Stimulated activated CD8-positive, alpha-beta memory T cell treated with anti-CD3 and anti-CD28 coated beads, Interleukin-4, amount 100 ng/mL, for 24 hours (primary cell): Measurements from ENCODE around the gene SPAG16.
"Not testable (repeated sequence)": the region's sequence is repeated elsewhere in the genome, so short reads cannot be mapped to it uniquely, and the experiment has no call there.

Source experiments
- DNase-seq: peaks from one replicate; pipeline ENCODE4 v3.0.0-alpha.2; 2020; ENCODE audit warnings: low read depth

SPAG16 gene

GRCh38 chr2:213271947-213272346 is 12.3 kb upstream of the SPAG16 start:
- no peak for DNase-seq

DNA sequence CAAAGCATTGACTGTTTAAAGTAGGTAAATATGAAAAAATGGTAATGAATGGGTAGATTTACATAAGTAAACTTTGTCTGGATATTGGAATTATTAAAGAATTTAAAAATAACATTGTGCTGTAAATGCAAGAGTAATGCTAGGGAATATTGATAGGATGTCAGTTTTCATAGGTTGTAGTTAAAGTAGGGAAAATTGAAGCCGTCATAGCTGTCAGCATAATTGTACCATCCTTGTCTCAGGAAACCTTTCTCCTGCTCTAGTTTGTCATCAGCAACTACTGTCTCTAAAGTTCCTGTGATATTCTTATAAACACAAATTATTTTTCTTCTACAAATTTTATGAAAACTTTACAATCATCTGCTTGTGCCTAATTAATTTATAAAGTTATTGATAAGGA is 10.1 kb upstream of the SPAG16 start:
- no peak for DNase-seq

DNA sequence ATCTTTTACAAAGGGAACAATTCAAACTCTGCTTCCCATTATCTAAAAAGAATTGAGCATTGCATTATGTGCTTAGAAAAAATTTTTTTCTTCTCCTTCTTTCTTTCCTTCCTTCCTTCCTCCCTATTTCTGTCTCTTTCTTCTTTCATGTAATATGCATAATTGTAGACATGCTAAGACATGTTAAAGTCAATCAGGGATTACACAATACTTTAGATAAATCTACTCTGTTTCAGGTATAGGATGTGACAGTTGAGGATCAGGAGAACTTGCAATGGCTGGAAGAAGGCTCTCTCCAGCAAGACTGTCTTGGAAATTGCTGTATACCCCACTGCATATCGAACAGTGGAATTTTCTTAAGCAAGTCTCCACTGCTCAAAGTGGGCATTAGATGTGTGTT is 9.0 kb upstream of the SPAG16 start:
- no peak for DNase-seq

DNA sequence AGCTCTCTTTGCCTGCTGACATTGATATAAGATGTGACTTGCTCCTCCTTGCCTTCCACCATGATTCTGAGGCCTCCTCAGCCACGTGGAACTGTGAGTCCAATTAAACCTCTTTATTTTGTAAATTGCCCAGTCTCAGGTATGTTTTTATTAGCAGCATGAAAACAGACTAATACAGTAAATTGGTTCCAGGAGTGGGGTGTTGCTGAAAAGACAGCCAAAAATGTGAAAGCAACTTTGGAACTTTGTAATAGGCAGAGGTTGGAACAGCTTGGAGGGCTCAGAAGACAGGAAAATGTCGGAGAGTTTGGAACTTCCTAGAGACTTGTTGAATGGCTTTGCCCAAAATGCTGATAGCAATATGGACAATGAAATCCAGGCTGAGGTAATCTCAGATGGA is 7.1 kb upstream of the SPAG16 start:
- not testable (repeated sequence) for DNase-seq

DNA sequence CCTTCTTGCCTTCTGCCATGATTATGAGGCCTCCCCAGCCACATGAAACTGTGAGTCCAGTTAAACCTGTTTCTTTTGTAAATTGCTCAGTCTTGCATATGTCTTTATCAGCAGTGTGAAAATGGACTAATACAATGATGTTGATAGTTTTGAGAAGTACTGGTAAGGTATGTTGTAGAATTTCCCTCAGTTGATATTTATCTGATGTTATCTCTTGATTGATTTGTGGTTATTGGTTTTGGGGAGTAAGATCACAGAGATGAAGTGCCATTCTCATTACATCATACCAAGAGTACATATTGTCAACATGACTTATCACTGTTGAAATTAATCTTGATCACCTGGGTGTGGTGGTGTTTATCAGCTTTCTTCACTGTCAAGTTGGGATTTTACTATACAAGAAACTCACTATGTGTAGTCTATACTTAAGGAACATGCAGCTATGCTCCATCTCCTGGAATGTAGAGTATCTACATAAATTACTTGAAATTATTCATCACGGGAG is 5.1 kb upstream of the SPAG16 start:
- DNase-seq, result no peak

DNA sequence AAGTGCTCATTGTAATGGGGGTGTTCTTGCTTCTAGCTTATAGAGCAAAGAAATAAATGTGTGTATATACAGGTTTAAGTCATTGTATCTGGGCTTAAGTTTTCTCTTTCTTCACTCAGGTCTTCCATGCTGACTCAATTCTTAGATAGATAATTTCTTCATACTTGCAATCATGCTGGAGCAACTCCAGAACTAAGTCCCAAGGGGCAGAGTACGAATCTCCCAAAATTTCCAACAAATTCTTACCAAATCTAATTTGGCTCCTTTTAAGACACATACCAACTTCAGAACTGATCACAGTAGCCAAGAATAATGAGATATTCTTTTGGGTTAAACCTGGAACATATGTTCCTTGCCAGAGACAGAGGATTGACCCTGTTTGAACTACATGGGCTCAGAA is 4.3 kb upstream of the SPAG16 start:
- DNase-seq, result no peak

DNA sequence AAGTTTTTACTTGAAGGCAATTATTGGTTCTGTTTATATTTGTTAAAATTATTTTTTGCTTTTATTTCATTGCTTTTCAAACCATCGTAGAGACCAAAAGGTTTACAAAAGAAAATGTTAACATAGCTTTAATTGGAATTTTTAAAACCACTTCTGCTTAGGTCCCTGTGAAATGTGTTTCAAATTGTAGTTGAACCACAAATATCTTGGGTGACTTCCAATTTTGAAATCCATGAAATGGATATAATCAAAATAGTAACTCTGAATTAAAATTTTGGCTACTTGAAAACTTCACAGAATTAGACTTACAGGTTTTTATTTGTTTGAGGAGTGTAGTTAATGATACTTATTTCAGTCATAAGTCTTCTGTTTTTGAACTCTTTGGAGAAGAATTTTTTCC is 3.1 kb upstream of the SPAG16 start:
- no peak for DNase-seq

DNA sequence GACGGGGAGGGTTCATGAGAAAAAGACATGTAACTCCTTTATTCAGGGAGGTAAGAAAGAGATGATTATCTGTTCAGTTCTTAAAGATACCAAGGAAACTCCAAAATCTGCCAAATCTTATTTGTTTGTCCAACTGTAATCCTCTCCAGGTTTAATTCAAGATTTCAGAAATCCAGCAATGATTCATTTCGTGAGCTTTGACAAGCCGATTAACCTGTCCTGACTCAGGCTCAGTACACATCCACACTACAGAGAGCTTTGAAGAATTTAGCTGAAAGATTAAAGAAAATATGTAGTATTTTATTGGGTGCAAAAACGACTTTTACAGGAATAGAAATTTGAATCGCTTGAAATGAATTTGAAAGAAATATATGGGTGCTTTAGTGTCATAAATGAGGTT is 1.1 kb downstream of the SPAG16 start:
- no peak for DNase-seq

DNA sequence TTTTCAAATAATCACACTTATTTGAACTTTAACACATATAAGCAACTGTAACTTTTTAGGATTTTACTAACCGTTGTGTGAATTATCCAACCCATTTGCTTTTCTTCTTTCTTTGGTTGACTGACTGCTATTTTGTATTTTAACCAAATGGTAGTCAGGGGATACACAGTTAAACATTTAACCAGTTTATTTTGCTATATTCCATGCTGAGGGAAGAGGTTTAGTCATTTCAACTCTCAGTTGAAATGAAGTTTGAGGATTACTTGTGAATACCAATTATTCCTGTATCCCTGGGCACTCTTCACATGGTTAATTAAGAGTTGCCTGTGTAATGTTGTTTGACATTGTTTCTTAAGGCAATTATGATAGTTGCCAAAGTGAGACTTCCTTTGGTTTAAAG is 1.9 kb downstream of the SPAG16 start:
- no peak for DNase-seq

DNA sequence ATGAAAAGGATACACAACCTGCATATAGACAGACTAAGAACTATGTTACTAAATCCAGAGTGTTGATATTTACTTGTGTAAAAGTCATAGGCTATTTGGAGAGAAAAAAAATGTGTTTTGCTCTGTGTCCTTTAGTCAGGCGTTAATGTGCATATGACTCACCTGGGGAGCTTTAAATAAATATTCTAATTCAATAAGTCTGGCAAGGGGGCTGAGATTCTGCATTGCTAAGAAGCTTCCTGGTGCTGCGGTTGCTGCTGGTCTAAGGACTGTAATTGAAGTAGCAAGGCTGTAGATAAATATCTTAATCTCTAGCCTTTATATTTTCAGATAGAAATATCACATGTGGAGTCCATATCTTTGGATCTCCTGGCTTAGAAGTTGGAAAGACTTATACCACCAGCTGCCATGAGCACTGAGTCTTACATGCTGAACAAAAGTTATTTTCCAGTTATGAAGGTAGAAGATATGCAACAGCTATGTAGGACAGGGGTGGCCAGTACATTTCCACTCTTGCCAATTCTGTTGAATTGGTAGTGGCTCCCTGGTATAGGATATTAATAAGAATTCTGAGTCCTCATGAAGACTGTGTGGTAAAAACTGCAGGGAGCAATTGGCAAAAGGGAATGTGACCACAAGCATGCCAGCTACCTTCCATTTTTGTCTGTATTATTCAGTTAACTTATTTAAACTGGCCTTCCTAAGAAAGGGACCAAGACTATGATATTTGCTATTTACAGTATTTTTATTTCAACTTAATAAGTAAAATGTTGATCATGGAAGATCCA is 4.8 kb downstream of the SPAG16 start:
- no peak for DNase-seq

DNA sequence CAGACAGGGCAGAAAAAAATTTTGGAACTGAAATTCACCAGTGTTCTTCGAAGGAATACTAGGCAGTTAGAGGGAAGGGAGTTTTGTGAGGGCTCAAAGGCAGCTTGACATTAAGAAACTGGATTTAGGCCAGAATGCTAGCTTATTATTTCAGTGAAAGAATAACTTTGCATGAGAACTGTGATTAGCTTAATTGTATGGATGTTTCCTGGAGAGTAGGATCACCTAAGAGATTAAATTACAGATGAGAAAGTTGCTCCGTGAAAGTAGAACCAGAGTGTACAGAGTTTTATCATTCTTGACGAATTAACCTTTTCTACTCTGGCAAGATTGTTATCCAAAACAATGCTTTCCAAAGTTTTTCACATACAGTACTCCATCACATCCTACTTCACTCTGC is 6.2 kb downstream of the SPAG16 start:
- DNase-seq, result no peak

DNA sequence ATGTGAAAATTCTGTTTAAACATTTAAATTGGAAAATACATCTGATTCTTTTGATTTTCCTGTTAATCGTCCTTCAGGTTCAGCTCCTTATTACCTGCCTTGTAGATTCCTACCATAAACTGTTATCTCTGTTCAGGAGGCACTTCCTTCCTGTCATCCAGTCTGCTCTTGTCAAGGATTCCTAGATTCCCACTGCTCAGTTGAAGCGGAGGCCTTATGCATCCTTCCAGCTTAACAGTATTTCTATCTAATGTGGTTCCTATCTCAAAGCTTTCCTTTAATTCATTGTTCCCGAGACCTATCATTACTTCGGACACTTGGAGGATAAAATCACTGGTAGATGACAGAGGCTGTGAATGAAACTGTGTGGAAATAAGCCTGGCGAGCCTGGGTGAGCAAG is 12.0 kb downstream of the SPAG16 start:
- no peak for DNase-seq

DNA sequence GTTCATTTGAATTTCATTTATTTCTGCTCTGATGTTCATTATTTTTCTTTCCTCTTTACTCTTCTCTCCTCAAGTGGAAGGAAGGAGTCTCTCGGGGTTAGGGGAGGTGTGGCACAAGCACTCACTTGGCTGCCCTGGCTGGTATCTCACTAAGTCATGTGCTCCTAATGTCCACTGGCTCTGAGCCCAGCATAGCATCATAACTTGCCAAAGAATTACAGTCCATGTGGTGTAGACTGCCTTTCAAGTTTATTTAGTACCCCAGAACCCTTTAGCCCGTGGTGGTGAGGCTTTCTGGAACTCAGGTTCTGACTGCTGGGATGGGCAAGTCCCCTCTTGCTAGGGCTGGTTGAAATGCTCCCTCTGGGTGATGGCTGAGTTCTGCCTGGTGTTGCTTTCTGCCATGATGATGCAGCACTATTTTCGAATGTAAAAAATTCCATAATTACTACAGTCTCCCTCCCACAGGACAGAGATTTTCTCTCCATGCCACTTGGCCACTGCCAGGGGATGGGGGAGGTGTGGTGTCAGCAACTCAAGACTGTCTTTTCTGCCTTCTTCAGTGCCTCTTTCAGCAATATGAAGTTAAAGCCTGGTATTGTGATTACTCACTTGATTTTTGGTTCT is 22.2 kb downstream of the SPAG16 start:
- DNase-seq, result no peak

- no peak for DNase-seq
Observed at GRCh38 chr2:213315168-213315876, 31.1 kb downstream of the SPAG16 start.

GRCh38 chr2:213316001-213316735 is 31.9 kb downstream of the SPAG16 start:
- DNase-seq, result no peak

DNA sequence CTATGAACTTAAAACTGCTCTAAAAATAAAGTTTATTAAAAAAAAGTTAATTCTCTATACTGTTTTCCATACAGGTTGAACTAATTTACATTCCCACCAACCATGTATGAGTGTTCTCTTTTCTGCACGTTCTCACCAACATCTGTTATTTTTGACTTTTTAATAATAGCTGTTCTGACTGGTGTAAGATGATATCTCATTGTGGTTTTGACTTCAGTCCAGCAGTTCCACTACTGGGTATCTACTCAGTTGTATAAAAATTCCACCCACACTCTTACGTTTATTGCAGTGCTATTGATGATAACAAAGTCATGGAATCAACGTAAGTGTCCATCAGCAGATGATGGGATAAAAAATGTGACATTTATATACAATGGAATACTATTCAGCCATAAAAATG is 33.7 kb downstream of the SPAG16 start:
- no peak for DNase-seq

DNA sequence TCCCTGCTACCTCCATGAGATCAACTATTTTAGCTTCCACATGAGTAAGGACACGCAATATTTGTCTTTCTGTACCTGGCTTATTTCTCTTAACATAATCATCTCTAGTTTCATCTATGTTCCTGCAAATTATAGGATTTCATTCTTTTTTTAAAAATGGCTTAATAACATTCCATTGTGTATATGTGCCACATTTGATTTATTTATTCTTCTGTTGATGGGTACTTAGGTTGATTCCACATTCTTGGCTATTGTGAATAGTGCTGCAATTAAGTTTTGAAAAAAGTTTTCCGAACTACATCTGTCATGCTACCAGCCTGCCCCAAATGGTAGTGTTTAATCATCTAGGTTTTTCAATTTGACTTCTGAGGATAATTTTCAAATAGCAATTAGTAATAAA is 36.3 kb downstream of the SPAG16 start:
- no peak for DNase-seq

GRCh38 chr2:213336253-213336770 is 52.0 kb downstream of the SPAG16 start:
- no peak for DNase-seq

- DNase-seq, result no peak
Observed at GRCh38 chr2:213353419-213353818, 69.2 kb downstream of the SPAG16 start.

DNA sequence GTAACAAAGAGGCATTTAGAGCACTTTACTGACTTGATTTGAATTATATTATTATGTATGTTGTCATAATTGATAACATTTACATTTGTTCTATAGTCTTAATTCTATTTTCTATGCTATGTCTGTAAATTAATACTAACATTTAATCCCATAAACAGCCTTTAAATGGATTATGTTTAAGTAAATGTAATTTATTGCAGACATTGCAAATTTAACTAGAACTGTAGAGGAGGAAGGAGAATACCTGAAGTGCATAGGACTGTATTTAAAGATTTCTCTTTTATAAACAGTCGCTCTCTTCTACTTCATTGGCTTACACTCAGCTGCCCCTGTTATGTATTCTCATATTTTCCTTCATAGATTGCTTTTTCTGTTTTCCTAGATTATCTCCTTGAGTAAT is 92.4 kb downstream of the SPAG16 start:
- no peak for DNase-seq

GRCh38 chr2:213407027-213407426 is 122.8 kb downstream of the SPAG16 start:
- DNase-seq, result not testable (repeated sequence)

GRCh38 chr2:213408426-213409070 is 124.3 kb downstream of the SPAG16 start:
- not testable (repeated sequence) for DNase-seq
